GM12878 (cell line): Measurements from ENCODE around the gene ANO1. TPM values are rescaled to one million over a fixed set of nuclear protein-coding genes. Genes with fewer than 3 reads are reported as not detected.

Experiments used
- ATAC-seq: fragments of 200-7000 bp; cut with Tn5 transposase; 3 replicates; pipeline ENCODE4 v1.9.1; 2020; ENCODE audit warnings: mild to moderate bottlenecking, moderate library complexity
- BruUV-seq: library from RNA; stranded (reverse); fragments of 400-500 nt; replicated peaks from 2 replicates; lab custom pipeline; 2021; lab: Mats Ljungman, UMichigan
- CTCF ChIA-PET: fragments of 300-600 bp; sonication (Branson Sonifier 250); formaldehyde crosslinking; extraction: SDS; loops from one replicate; lab custom pipeline; 2021; ENCODE audit warnings: inconsistent platforms; lab: Yijun Ruan, JAX
- POLR2A ChIA-PET: fragments of 350-600 bp; formaldehyde crosslinking; extraction: SDS; loops from one replicate; lab custom pipeline; 2021; ENCODE audit warnings: inconsistent platforms; lab: Charles Lee
- RAD21 ChIA-PET: fragments of 300-600 bp; sonication (Branson Sonifier 250); formaldehyde crosslinking; loops from one replicate; lab custom pipeline; 2023; ENCODE audit warnings: antibody characterized with exemption; ENCODE audit not compliant: unreplicated experiment; lab: Charles Lee
- SMC1A ChIA-PET: fragments of 300-600 bp; sonication (Branson Sonifier 250); formaldehyde crosslinking; loops from one replicate; lab custom pipeline; 2023; ENCODE audit not compliant: unreplicated experiment, uncharacterized antibody; lab: Charles Lee
- DNase-seq: peaks from one replicate; pipeline ENCODE4 v3.0.0-alpha.2; 2011; ENCODE audit warnings: low read depth, low spot score
- FAIRE-seq: peaks from 3 replicates; lab custom pipeline; 2011; peaks lifted over from hg19 to GRCh38; lab: Jason Lieb, UNC
- H2AFZ ChIP-seq: 2 replicates; pipeline ENCODE4 v1.6.0; 2011; ENCODE audit warnings: low read depth, low read length, control low read depth; ENCODE audit not compliant: control insufficient read depth
- H3K27ac ChIP-seq: 2 replicates; pipeline ENCODE4 v1.5.1; 2011; ENCODE audit warnings: control low read depth; ENCODE audit not compliant: control insufficient read depth, insufficient read depth
- H3K27me3 ChIP-seq, 2 experiments: replicated peaks in 1 of 2; 2 replicates each; pipeline versions ENCODE4 v1.6.0 to v1.6.1; 2011; ENCODE audit warnings: low read length in 1 of 2; ENCODE audit not compliant: control insufficient read depth in 2 of 2, insufficient read depth in 2 of 2
- H3K36me3 ChIP-seq, 2 experiments: 2 replicates each; pipeline ENCODE4 v1.5.1; 2011; ENCODE audit warnings: low read length in 1 of 2; ENCODE audit not compliant: control insufficient read depth in 2 of 2, insufficient read depth in 2 of 2
- H3K4me1 ChIP-seq: 2 replicates; pipeline ENCODE4 v1.6.1; 2011; ENCODE audit warnings: mild to moderate bottlenecking, low read length, moderate library complexity, mixed read lengths; ENCODE audit not compliant: control insufficient read depth, insufficient read depth
- H3K4me2 ChIP-seq: 2 replicates; pipeline ENCODE4 v1.6.0; 2011; ENCODE audit warnings: control low read depth; ENCODE audit not compliant: control insufficient read depth, insufficient read depth
- H3K4me3 ChIP-seq: fragments of 200-600 bp; sonication (generic); 2 replicates; pipeline ENCODE4 v1.5.1; 2016
- H3K79me2 ChIP-seq: 2 replicates; pipeline ENCODE4 v1.6.0; 2011; ENCODE audit warnings: low read length; ENCODE audit not compliant: control insufficient read depth, insufficient read depth
- H3K9ac ChIP-seq: 2 replicates; pipeline ENCODE4 v1.8.0; 2011; ENCODE audit warnings: low read length, control low read depth, mixed read lengths; ENCODE audit not compliant: control insufficient read depth, insufficient read depth
- H3K9me3 ChIP-seq: replicated peaks from 3 replicates; pipeline ENCODE4 v1.5.1; 2011; ENCODE audit warnings: mild to moderate bottlenecking, low read length; ENCODE audit not compliant: control insufficient read depth, insufficient read depth
- H4K20me1 ChIP-seq: 2 replicates; pipeline ENCODE4 v1.6.0; 2011; ENCODE audit not compliant: control insufficient read depth, insufficient read depth
- BRCA1 ChIP-seq: IDR thresholded peaks from 2 replicates; pipeline ENCODE4 v1.6.1; 2011; ENCODE audit warnings: low read depth, low read length, improper control_type of control experiment
- CEBPZ ChIP-seq: fragments of 150-350 bp; IDR thresholded peaks from 2 replicates; pipeline ENCODE4 v1.6.1; 2016; ENCODE audit warnings: low read depth, low read length
- CHD2 ChIP-seq: IDR thresholded peaks from 2 replicates; pipeline ENCODE4 v1.6.1; 2011; ENCODE audit warnings: low read depth, low read length, improper control_type of control experiment, borderline replicate concordance
- DPF2 ChIP-seq: fragments of 450-650 bp; IDR thresholded peaks from 2 replicates; pipeline ENCODE4 v1.6.1; 2017; ENCODE audit warnings: mild to moderate bottlenecking
- ELK1 ChIP-seq: IDR thresholded peaks from 2 replicates; pipeline ENCODE4 v1.6.1; 2012; ENCODE audit warnings: low read depth, low read length, improper control_type of control experiment
- FOS ChIP-seq: IDR thresholded peaks from 3 replicates; pipeline ENCODE4 v1.6.1; 2011; ENCODE audit warnings: borderline replicate concordance; ENCODE audit not compliant: insufficient read length; ENCODE audit errors: extremely low read depth
- FOXK2 ChIP-seq: fragments of 450-650 bp; IDR thresholded peaks from 2 replicates; pipeline ENCODE4 v1.6.1; 2017; ENCODE audit warnings: mild to moderate bottlenecking, moderate library complexity
- IKZF1 ChIP-seq: fragments of 450-650 bp; conservative IDR thresholded peaks from 2 replicates; pipeline ENCODE4 v1.6.1; 2017; ENCODE audit warnings: antibody characterized with exemption, mild to moderate bottlenecking
- MAX ChIP-seq: IDR thresholded peaks from 2 replicates; pipeline ENCODE4 v1.6.1; 2012; ENCODE audit warnings: low read depth, low read length, improper control_type of control experiment
- NFYA ChIP-seq: IDR thresholded peaks from 2 replicates; pipeline ENCODE4 v1.6.1; 2011; ENCODE audit warnings: low read depth, mild to moderate bottlenecking, low read length, improper control_type of control experiment, borderline replicate concordance
- NR2C1 ChIP-seq: fragments of 450-650 bp; IDR thresholded peaks from 2 replicates; pipeline ENCODE4 v1.6.1; 2017; ENCODE audit warnings: antibody characterized with exemption, mild to moderate bottlenecking, moderate library complexity
- NRF1 ChIP-seq: conservative IDR thresholded peaks from 2 replicates; pipeline ENCODE4 v1.6.1; 2011; ENCODE audit warnings: mild to moderate bottlenecking, low read depth, low read length, improper control_type of control experiment
- SREBF1 ChIP-seq: IDR thresholded peaks from 2 replicates; pipeline ENCODE4 v1.6.1; 2012; ENCODE audit warnings: mild to moderate bottlenecking, low read length
- TARDBP ChIP-seq: IDR thresholded peaks from 2 replicates; pipeline ENCODE4 v1.6.1; 2016; ENCODE audit warnings: borderline replicate concordance
- ZNF687 ChIP-seq: fragments of 450-650 bp; IDR thresholded peaks from 2 replicates; pipeline ENCODE4 v1.6.1; 2017; ENCODE audit warnings: mild to moderate bottlenecking, moderate library complexity
- WGBS: methylation state at CpG from one replicate; pipeline ENCODE4 v1.1.6; 2016; ENCODE audit warnings: low lambda C conversion rate; ENCODE audit not compliant: insufficient replicate concordance, insufficient coverage; ENCODE audit errors: missing lambda C conversion rate; 5-methylcytosine and 5-hydroxymethylcytosine counted together
- in situ Hi-C: fragments of 300-500 bp; cut with MboI; formaldehyde crosslinking; loops from 9 replicates; pipeline ENCODE4 v1.14.3; 2018; ENCODE audit warnings: mixed read lengths
- intact Hi-C: fragments of 100-400 bp; cut with micrococcal nuclease; formaldehyde crosslinking; loops from one replicate; pipeline ENCODE4 v1.14.2; 2022; ENCODE audit not compliant: unreplicated experiment
- polyA plus RNA-seq, 11 experiments: library from polyadenylated mRNA; depleted of rRNA in 4 of 11; unstranded in 6 of 11; stranded (reverse) in 5 of 11; fragments of >200 nt; fragmentation: Nextera tagmentation in 4 of 11; fragmentation: Illumina TruSeq in 1 of 11; extraction: Ambion mirVana in 4 of 11; extraction: Trizol in 1 of 11; gene quantifications; 1 replicate in 1 of 11; 2 replicates in 10 of 11; pipeline versions ENCODE4 v1.2.1 to v1.2.3, GENCODE V29; 2011 to 2016; ENCODE audit warnings: inconsistent platforms in 2 of 11, missing spikeins in 2 of 11, low read depth in 1 of 11
- total RNA-seq, 4 experiments: library from RNA; depleted of rRNA in 3 of 4; stranded (reverse); fragments of >200 nt in 3 of 4; fragmentation: Illumina TruSeq in 1 of 4; extraction: Trizol in 1 of 4; gene quantifications; 2 replicates each; pipeline versions ENCODE4 v1.2.1 to v1.2.3, GENCODE V29; 2013 to 2021

ANO1 gene
- total and polyA plus RNA-seq, 10 of the 15 experiments (the other 5 are each of a cell fraction or from before 2014, with no cell fraction given), result 0.01 to 0.38 (median 0.06) TPM; not detected in 7

DNA sequence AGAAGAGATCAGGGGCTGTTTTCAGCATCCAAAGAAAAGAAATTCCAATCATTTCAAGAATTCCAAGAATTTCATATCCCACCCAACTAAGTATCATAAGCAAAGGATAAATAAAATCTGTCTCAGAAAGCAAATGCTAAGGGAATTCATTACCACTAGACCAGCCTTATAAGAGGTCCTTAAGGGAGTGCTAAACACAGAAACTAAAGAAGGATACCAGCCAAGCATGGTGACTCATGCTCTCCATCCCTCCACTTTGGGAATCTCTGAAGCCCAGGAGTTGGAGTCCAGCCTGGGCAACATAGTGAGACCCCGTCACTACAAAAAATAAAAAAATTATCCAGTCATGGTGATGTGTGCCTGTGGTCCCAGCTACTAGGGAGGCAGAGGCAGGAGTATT lies 142.8 kb downstream of the ANO1 start (continued):
- TF ChIP-seq ELK1 (no peak), MAX (no peak), NFYA (no peak), BRCA1 (no peak), NRF1 (no peak), FOXK2 (no peak), ZNF687 (no peak)

GRCh38 chr11:70225681-70226177 lies 147.6 kb downstream of the ANO1 start:
- SMC1A ChIA-PET, result no interaction called here
- no peak overlapping the region for H3K4me2 ChIP-seq
- intact Hi-C loops, result no loop called here
- no peak for DNase-seq
- H3K9me3 ChIP-seq, result no peaks in the 10 kb centered on the region; the same call in 2 of the 3 replicates
- no peaks in the 10 kb centered on the region for H3K36me3 ChIP-seq
- no peak for FAIRE-seq
- H3K9ac ChIP-seq, result no peak overlapping the region
- POLR2A ChIA-PET, result no interaction called here
- in situ Hi-C loops, result no loop called here
- CTCF ChIA-PET, result interaction anchor here (1.3 kb wide), 1 partner anchor 21 kb away, joined by 4 read pairs; no protein-coding TSS in a partner anchor
- RAD21 ChIA-PET, result no interaction called here
- H3K79me2 ChIP-seq, result no peaks in the 10 kb centered on the region
- no peak overlapping the region for H3K27ac ChIP-seq
- 41% methylated on average over 8 of the region's 8 CpGs for WGBS
- peaks cover 0 to 4% of the 10 kb centered on the region in 2 experiments; a peak in 3 of 4 replicates for H3K27me3 ChIP-seq
- H3K4me3 ChIP-seq, result no peak overlapping the region
- no peak overlapping the region for H2AFZ ChIP-seq
- no TSS peak for BruUV-seq
- H3K4me1 ChIP-seq, result no peaks in the 10 kb centered on the region
- H4K20me1 ChIP-seq, result no peaks in the 10 kb centered on the region
- ATAC-seq, result no peak
- no peak for TF ChIP-seq DPF2
- no peak for TF ChIP-seq CHD2
- TF ChIP-seq FOS, result no peak
- TF ChIP-seq CEBPZ, result no peak
- no peak for TF ChIP-seq SREBF1
- TF ChIP-seq IKZF1, result no peak
- no peak for TF ChIP-seq NR2C1
- no peak for TF ChIP-seq TARDBP
